ENCODE measurements around the gene OR2D2. TPM values are rescaled to one million over a fixed set of nuclear protein-coding genes. Genes with fewer than 3 reads are reported as not detected.

Gene OR2D2
- total and polyA plus RNA-seq, 2 donors (not counting 1 experiment from before 2014, with no cell fraction given), result not detected

GRCh38 chr11:6932145-6932544, 39.8 kb upstream of the OR2D2 start:
- Histone ChIP-seq H3K79me2 (ENCODE audit: control insufficient read depth, insufficient read depth, low read length) (no peaks in the 10 kb centered on the region), H4K20me1 (ENCODE audit: control insufficient read depth, insufficient read depth, low read length, poor library complexity, severe bottlenecking) (no peaks in the 10 kb centered on the region), H3K4me1 (ENCODE audit: control insufficient read depth in 2 of 2, insufficient read depth in 2 of 2, low read length in 2 of 2) (peaks cover 5 to 8% of the 10 kb centered on the region in 2 donors), H3K9ac (ENCODE audit: low read length) (no peak overlapping the region), H3K27me3 (replicated peaks in 1 of 4; ENCODE audit: control extremely low read depth in 1 of 4, control insufficient read depth in 3 of 4, insufficient read depth in 4 of 4, low read length in 3 of 4) (peaks cover 0 to 10% (median 0%) of the 10 kb centered on the region in 4 experiments), H3K4me3 (ENCODE audit: control extremely low read depth in 1 of 5, extremely low read depth in 1 of 5, insufficient read depth in 1 of 5, low read depth in 2 of 5, low read length in 4 of 5) (no peak overlapping the region), H3K36me3 (replicated peaks in 1 of 2; ENCODE audit: control extremely low read depth in 1 of 2, control insufficient read depth in 1 of 2, extremely low read depth in 1 of 2, insufficient read depth in 2 of 2, low read length in 1 of 2) (no peaks in the 10 kb centered on the region), H2AFZ (ENCODE audit: insufficient read depth, low read depth, low read length, poor library complexity, severe bottlenecking) (no peak overlapping the region), H3K27ac (ENCODE audit: low read length in 2 of 2) (no peak overlapping the region), H3K4me2 (replicated peaks; ENCODE audit: low read depth, low read length, poor library complexity, severe bottlenecking) (no peak overlapping the region), H3K9me3 (ENCODE audit: control extremely low read depth in 1 of 3, control insufficient read depth in 2 of 3, insufficient read depth in 1 of 3, low read length in 2 of 3) (peaks cover 0 to 1% (median 0%) of the 10 kb centered on the region in 3 donors)
- ChIA-PET POLR2A (no interaction called here), CTCF (no interaction called here)
- H3K4me3 Mint-ChIP-seq, result no peak overlapping the region
- H3K27me3 Mint-ChIP-seq, result no peaks in the 10 kb centered on the region
- TF ChIP-seq EZH2 (IDR thresholded peaks at IDR 0.05; ENCODE audit: borderline replicate concordance, insufficient read depth, low read depth, low read length, poor library complexity, severe bottlenecking), result no peak
- TF ChIP-seq, protein P1, sequence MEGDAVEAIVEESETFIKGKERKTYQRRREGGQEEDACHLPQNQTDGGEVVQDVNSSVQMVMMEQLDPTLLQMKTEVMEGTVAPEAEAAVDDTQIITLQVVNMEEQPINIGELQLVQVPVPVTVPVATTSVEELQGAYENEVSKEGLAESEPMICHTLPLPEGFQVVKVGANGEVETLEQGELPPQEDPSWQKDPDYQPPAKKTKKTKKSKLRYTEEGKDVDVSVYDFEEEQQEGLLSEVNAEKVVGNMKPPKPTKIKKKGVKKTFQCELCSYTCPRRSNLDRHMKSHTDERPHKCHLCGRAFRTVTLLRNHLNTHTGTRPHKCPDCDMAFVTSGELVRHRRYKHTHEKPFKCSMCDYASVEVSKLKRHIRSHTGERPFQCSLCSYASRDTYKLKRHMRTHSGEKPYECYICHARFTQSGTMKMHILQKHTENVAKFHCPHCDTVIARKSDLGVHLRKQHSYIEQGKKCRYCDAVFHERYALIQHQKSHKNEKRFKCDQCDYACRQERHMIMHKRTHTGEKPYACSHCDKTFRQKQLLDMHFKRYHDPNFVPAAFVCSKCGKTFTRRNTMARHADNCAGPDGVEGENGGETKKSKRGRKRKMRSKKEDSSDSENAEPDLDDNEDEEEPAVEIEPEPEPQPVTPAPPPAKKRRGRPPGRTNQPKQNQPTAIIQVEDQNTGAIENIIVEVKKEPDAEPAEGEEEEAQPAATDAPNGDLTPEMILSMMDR (IDR thresholded peaks at IDR 0.05), result no peak
- H3K27ac Mint-ChIP-seq, result no peak overlapping the region
- intact Hi-C loops (cut with micrococcal nuclease), result no loop called here
- H3K9me3 Mint-ChIP-seq (ENCODE audit: insufficient read depth), result no peaks in the 10 kb centered on the region
- DNase-seq, result no peak
- ATAC-seq (ENCODE audit: low read depth), result no peak
- peaks cover 6% of the 10 kb centered on the region for H3K4me1 Mint-ChIP-seq
- WGBS (ENCODE audit: insufficient coverage), result 88% methylated on average over 5 of the region's 7 CpGs

- H3K9me3 Mint-ChIP-seq (ENCODE audit: insufficient read depth), result no peaks in the 10 kb centered on the region
- ChIA-PET CTCF (no interaction called here), POLR2A (no interaction called here)
- Histone ChIP-seq H2AFZ (ENCODE audit: insufficient read depth, low read depth, low read length, poor library complexity, severe bottlenecking) (no peak overlapping the region), H4K20me1 (ENCODE audit: control insufficient read depth, insufficient read depth, low read length, poor library complexity, severe bottlenecking) (no peaks in the 10 kb centered on the region), H3K4me2 (replicated peaks; ENCODE audit: low read depth, low read length, poor library complexity, severe bottlenecking) (no peak overlapping the region), H3K9me3 (ENCODE audit: control extremely low read depth in 1 of 3, control insufficient read depth in 2 of 3, insufficient read depth in 1 of 3, low read length in 2 of 3) (peaks cover 0 to 4% (median 1%) of the 10 kb centered on the region in 3 donors), H3K79me2 (ENCODE audit: control insufficient read depth, insufficient read depth, low read length) (no peaks in the 10 kb centered on the region), H3K27me3 (replicated peaks in 1 of 4; ENCODE audit: control extremely low read depth in 1 of 4, control insufficient read depth in 3 of 4, insufficient read depth in 4 of 4, low read length in 3 of 4) (peaks cover 0 to 19% (median 0%) of the 10 kb centered on the region in 4 experiments), H3K27ac (ENCODE audit: low read length in 2 of 2) (no peak overlapping the region), H3K4me1 (ENCODE audit: control insufficient read depth in 2 of 2, insufficient read depth in 2 of 2, low read length in 2 of 2) (peaks cover 11 to 14% of the 10 kb centered on the region in 2 donors), H3K4me3 (ENCODE audit: control extremely low read depth in 1 of 5, extremely low read depth in 1 of 5, insufficient read depth in 1 of 5, low read depth in 2 of 5, low read length in 4 of 5) (no peak overlapping the region), H3K9ac (ENCODE audit: low read length) (no peak overlapping the region), H3K36me3 (replicated peaks in 1 of 2; ENCODE audit: control extremely low read depth in 1 of 2, control insufficient read depth in 1 of 2, extremely low read depth in 1 of 2, insufficient read depth in 2 of 2, low read length in 1 of 2) (no peaks in the 10 kb centered on the region)
- intact Hi-C loops (cut with micrococcal nuclease), result no loop called here
- no peak overlapping the region for H3K4me3 Mint-ChIP-seq
- no CpG with 5 or more reads among the region's 3 CpGs for WGBS (ENCODE audit: insufficient coverage)
- no peak for TF ChIP-seq EZH2 (IDR thresholded peaks at IDR 0.05; ENCODE audit: borderline replicate concordance, insufficient read depth, low read depth, low read length, poor library complexity, severe bottlenecking)
- TF ChIP-seq, protein P1 (IDR thresholded peaks at IDR 0.05), result no peak
- no peaks in the 10 kb centered on the region for H3K27me3 Mint-ChIP-seq
- ATAC-seq (ENCODE audit: low read depth) (no peak), DNase-seq (no peak)
- H3K4me1 Mint-ChIP-seq, result peaks cover 12% of the 10 kb centered on the region
- H3K27ac Mint-ChIP-seq, result no peak overlapping the region
Measured at GRCh38 chr11:6931146-6931713, 38.9 kb upstream of the OR2D2 start.

All from B cell (primary cell).